Upper lobe of left lung (tissue), 4 donors: ENCODE data around the gene ATP1A2.

Experiments
- EP300 ChIP-seq, 4 donors: sonication (generic); formaldehyde crosslinking; IDR thresholded peaks; one replicate each; pipeline ENCODE4 v1.5.1; 2017; ENCODE audit warnings: antibody characterized with exemption in 4 of 4, control low read depth in 2 of 4
- POLR2A ChIP-seq, 4 donors: fragments of 450-650 bp; IDR thresholded peaks; one replicate each; pipeline ENCODE4 v1.5.1; 2016 to 2017; ENCODE audit warnings: antibody characterized with exemption in 4 of 4, mild to moderate bottlenecking in 2 of 4
- POLR2AphosphoS5 ChIP-seq, 2 donors: sonication (generic); formaldehyde crosslinking; IDR thresholded peaks; one replicate each; pipeline ENCODE4 v1.5.1; 2017; ENCODE audit warnings: antibody characterized with exemption in 2 of 2
- TF ChIP-seq, protein P1 (sequence below), 6 experiments: fragments of 450-650 bp in 4 of 6; fragments of 200-600 bp in 2 of 6; sonication (generic) in 2 of 6; IDR thresholded peaks; one replicate each; pipeline ENCODE4 v1.5.1; 2016 to 2019; ENCODE audit warnings: antibody characterized with exemption in 6 of 6

GRCh38 chr1:160158031-160158430, 42.5 kb downstream of the ATP1A2 start:
- TF ChIP-seq, protein P1, sequence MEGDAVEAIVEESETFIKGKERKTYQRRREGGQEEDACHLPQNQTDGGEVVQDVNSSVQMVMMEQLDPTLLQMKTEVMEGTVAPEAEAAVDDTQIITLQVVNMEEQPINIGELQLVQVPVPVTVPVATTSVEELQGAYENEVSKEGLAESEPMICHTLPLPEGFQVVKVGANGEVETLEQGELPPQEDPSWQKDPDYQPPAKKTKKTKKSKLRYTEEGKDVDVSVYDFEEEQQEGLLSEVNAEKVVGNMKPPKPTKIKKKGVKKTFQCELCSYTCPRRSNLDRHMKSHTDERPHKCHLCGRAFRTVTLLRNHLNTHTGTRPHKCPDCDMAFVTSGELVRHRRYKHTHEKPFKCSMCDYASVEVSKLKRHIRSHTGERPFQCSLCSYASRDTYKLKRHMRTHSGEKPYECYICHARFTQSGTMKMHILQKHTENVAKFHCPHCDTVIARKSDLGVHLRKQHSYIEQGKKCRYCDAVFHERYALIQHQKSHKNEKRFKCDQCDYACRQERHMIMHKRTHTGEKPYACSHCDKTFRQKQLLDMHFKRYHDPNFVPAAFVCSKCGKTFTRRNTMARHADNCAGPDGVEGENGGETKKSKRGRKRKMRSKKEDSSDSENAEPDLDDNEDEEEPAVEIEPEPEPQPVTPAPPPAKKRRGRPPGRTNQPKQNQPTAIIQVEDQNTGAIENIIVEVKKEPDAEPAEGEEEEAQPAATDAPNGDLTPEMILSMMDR (IDR thresholded peaks at IDR 0.05), result no peak
- TF ChIP-seq POLR2AphosphoS5 (IDR thresholded peaks at IDR 0.05) (no peak), POLR2A (IDR thresholded peaks at IDR 0.05) (no peak), EP300 (IDR thresholded peaks at IDR 0.05) (no peak)
